Breast epithelium (tissue), 3 donors: ENCODE results near the gene TBX5.

Source experiments
- POLR2AphosphoS5 ChIP-seq, 3 donors: sonication (generic); formaldehyde crosslinking; IDR thresholded peaks; one replicate each; pipeline ENCODE4 v1.6.1; 2017; ENCODE audit warnings: antibody characterized with exemption in 3 of 3
- TF ChIP-seq, protein P1 (sequence below), 3 donors: fragments of 450-650 bp; IDR thresholded peaks; one replicate each; pipeline ENCODE4 v1.5.1; 2016 to 2017; ENCODE audit warnings: antibody characterized with exemption in 3 of 3, mild to moderate bottlenecking in 3 of 3, moderate library complexity in 3 of 3

DNA sequence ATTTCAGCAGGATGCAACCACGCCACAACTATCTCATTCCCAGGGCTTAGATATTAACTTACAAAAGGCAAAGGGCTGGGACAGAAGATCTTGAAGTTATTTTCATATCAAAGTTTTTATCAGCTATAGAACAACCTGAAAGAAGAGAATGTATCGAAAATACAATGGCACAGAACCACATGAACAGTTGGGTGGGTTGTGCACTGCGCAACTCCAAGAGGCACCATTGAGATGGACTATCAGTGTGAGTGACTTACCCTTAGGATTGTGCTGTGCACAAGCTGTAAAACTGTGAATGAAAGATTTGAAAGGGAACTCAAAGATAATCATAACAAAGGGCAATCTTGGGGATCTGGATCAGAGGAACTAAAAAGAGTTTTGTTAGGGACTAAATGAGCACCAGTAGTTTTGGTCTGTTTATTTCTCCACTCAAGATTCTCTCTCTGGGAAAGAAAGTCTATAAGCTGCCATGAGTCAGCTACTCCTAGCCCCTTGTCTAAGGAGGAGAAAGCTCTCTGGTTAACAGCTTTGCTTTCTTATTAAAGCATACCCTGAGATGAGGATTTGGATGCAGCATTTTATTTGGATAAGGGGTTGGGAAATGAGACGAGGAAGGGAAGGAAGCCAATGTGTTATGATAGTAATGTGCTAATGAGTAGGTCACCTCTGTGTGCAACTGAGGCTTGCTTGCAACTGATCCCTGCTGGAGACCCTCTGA is 62.2 kb downstream of the TBX5 start:
- TF ChIP-seq, protein P1, sequence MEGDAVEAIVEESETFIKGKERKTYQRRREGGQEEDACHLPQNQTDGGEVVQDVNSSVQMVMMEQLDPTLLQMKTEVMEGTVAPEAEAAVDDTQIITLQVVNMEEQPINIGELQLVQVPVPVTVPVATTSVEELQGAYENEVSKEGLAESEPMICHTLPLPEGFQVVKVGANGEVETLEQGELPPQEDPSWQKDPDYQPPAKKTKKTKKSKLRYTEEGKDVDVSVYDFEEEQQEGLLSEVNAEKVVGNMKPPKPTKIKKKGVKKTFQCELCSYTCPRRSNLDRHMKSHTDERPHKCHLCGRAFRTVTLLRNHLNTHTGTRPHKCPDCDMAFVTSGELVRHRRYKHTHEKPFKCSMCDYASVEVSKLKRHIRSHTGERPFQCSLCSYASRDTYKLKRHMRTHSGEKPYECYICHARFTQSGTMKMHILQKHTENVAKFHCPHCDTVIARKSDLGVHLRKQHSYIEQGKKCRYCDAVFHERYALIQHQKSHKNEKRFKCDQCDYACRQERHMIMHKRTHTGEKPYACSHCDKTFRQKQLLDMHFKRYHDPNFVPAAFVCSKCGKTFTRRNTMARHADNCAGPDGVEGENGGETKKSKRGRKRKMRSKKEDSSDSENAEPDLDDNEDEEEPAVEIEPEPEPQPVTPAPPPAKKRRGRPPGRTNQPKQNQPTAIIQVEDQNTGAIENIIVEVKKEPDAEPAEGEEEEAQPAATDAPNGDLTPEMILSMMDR (IDR thresholded peaks at IDR 0.05) = no peak
- TF ChIP-seq POLR2AphosphoS5 (IDR thresholded peaks at IDR 0.05) = no peak
